ENCODE results near the gene HIF1A.

- TF ChIP-seq CTCF (IDR thresholded peaks at IDR 0.05) (no peak), POLR2A (IDR thresholded peaks at IDR 0.05) (no peak)
Measured at GRCh38 chr14:61726778-61727658, 31.7 kb downstream of the HIF1A start.
